Ovary (tissue), 9 donors: Measurements from ENCODE around the gene DDIT4. TPM values are rescaled to one million over a fixed set of nuclear protein-coding genes. Genes with fewer than 3 reads are reported as not detected.

Experiments used
- DNase-seq, 5 donors: peaks; one replicate each; pipeline ENCODE4 v3.0.0-alpha.2; 2019 to 2020
- H3K27ac ChIP-seq, 2 donors: fragments of 200-600 bp; one replicate each; pipeline versions ENCODE4 v1.5.1 to v1.8.0; 2019 to 2022
- H3K27me3 ChIP-seq: fragments of 200-600 bp; one replicate; pipeline ENCODE4 v1.8.0; 2022
- H3K36me3 ChIP-seq: fragments of 200-600 bp; sonication (generic); one replicate; pipeline ENCODE4 v1.5.1; 2019
- H3K4me1 ChIP-seq: one replicate; pipeline ENCODE4 v1.8.1; 2013; ENCODE audit warnings: mild to moderate bottlenecking, moderate library complexity; ENCODE audit not compliant: insufficient read depth
- H3K4me3 ChIP-seq: fragments of 200-600 bp; sonication (generic); one replicate; pipeline ENCODE4 v1.5.1; 2017
- H3K9me3 ChIP-seq, 2 donors: fragments of 200-600 bp in 1 of 2; sonication (generic) in 1 of 2; one replicate each; pipeline versions ENCODE4 v1.5.1 to v1.8.1; 2013 to 2019; ENCODE audit warnings: mild to moderate bottlenecking in 1 of 2, moderate library complexity in 1 of 2
- EP300 ChIP-seq: sonication (generic); formaldehyde crosslinking; IDR thresholded peaks from one replicate; pipeline ENCODE4 v1.6.1; 2017; ENCODE audit warnings: antibody characterized with exemption
- POLR2A ChIP-seq: fragments of 450-650 bp; IDR thresholded peaks from one replicate; pipeline ENCODE4 v1.6.1; 2017; ENCODE audit warnings: antibody characterized with exemption, mild to moderate bottlenecking, moderate library complexity
- WGBS, 3 donors: extraction: QIAGEN DNeasy Blood & Tissue Kit in 1 of 3; methylation state at CpG; one replicate each; pipeline versions ENCODE4 v1.1.5 to v1.1.7; 2013 to 2017; 5-methylcytosine and 5-hydroxymethylcytosine counted together
- intact Hi-C, 4 donors: fragments of 100-400 bp; cut with DNase I; formaldehyde crosslinking; loops; one replicate each; pipeline versions ENCODE4 v1.11.0 to v1.15.1; 2022 to 2023
- polyA plus RNA-seq, 2 donors: library from polyadenylated mRNA; stranded (reverse); fragments of 200-250 nt in 1 of 2; fragments of 350-450 nt in 1 of 2; fragmentation: Illumina TruSeq in 1 of 2; extraction: RNeasy Lipid Tissue Mini Kit (QIAGEN cat#74804) in 1 of 2; gene quantifications; one replicate each; pipeline ENCODE4 v1.2.3, GENCODE V29; 2013 to 2014
- total RNA-seq, 7 donors: library from RNA; depleted of rRNA in 2 of 7; stranded (reverse); fragments of >200 nt in 2 of 7; fragmentation: NEBNext Ultra II Directional in 3 of 7; extraction: Animal tissue kit (Norgen Biotek cat#: 25700) in 3 of 7; gene quantifications; one replicate each; pipeline versions ENCODE4 v1.1.0 to v1.2.4, GENCODE V29; 2016 to 2023
- TF ChIP-seq, protein P1 (sequence below), 3 donors: fragments of 450-650 bp in 2 of 3; fragments of 200-600 bp in 1 of 3; IDR thresholded peaks; one replicate each; pipeline versions ENCODE4 v1.5.1 to v1.8.0; 2016 to 2022; ENCODE audit warnings: antibody characterized with exemption in 3 of 3, mild to moderate bottlenecking in 1 of 3
- donor health status: DM: no; HTN: no; CAD: no; lungs with moderate emphysema.
- donor health status: DM: no; HTN: no; CAD: no.
- donor health status: Bipolar disorder and iron deficiency.
- donor health status: DM: yes; HTN: yes; CAD: no.
- donor health status: DM: no; HTN: no; CAD: no.
- donor health status: DM: yes; HTN: yes; CAD: no.

DDIT4 gene
- total and polyA plus RNA-seq, 9 donors = 46.6 to 1,952 (median 524) TPM

DNA sequence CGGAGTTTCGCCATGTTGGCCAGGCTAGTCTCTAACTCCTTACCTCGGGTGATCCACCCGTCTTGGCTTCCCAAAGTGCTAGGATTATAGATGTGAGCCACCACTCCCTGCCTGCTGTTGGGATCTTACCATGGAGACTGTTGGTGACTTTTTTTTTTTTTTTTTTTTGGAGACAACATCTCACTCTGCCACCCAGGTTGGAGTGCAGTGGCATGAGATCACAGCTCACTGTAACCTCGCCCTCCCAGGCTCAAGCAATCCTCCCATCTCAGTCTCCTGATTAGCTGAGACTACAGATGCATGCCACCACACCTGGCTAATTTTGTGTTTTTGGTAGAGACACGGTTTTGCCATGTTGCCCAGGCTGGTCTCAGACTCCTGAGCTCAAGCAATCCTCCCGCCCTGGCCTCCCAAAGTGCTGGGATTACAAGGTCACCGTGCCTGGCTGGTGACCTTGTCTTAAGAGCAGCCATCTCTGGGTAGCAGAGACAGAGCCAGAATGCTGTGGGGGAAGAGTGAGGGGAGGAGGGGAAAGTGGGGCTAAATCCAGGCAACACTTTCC, 32.0 kb upstream of the DDIT4 start:
- no peaks in the 10 kb centered on the region for H3K9me3 ChIP-seq
- H3K4me1 ChIP-seq = peaks cover 28% of the 10 kb centered on the region
- no peak overlapping the region for H3K4me3 ChIP-seq
- no peaks in the 10 kb centered on the region for H3K27me3 ChIP-seq
- no peaks in the 10 kb centered on the region for H3K36me3 ChIP-seq
- peak in 2 of 5 donors; percentile 15 to 37 for DNase-seq
- WGBS, 3 donors = 79 to 83% (median 83%) methylated on average over 8 of the region's 8 CpGs
- no peak overlapping the region for H3K27ac ChIP-seq
- intact Hi-C loops = loop anchor here in 2 of 4 donors (10.0 kb wide), 1 partner anchor 93 kb away; no protein-coding TSS in a partner anchor
- TF ChIP-seq, protein P1, sequence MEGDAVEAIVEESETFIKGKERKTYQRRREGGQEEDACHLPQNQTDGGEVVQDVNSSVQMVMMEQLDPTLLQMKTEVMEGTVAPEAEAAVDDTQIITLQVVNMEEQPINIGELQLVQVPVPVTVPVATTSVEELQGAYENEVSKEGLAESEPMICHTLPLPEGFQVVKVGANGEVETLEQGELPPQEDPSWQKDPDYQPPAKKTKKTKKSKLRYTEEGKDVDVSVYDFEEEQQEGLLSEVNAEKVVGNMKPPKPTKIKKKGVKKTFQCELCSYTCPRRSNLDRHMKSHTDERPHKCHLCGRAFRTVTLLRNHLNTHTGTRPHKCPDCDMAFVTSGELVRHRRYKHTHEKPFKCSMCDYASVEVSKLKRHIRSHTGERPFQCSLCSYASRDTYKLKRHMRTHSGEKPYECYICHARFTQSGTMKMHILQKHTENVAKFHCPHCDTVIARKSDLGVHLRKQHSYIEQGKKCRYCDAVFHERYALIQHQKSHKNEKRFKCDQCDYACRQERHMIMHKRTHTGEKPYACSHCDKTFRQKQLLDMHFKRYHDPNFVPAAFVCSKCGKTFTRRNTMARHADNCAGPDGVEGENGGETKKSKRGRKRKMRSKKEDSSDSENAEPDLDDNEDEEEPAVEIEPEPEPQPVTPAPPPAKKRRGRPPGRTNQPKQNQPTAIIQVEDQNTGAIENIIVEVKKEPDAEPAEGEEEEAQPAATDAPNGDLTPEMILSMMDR (IDR thresholded peaks at IDR 0.05) = no peak
- no peak for TF ChIP-seq POLR2A
- no peak for TF ChIP-seq EP300

DNA sequence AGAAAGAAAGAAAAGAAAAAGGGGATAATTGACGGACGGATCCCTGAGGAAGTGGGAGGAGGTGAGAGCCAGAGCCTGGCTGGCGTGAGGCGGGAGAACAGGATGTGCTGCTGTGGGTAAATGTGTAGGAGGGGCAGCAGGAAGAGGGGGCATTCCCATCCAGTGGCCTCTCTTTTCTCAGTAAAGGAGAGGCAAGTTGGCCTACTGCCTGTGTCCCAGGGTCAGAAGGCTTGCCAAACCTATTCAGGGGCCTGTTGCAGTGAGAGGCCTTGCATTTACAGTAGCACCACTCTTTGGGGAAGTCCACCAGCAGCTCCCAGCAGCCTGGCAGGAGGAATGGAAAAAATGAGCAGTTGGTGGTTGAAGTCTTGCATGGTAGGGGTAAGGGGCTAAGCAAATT, 31.0 kb upstream of the DDIT4 start:
- no peak overlapping the region for H3K4me3 ChIP-seq
- no peaks in the 10 kb centered on the region for H3K27me3 ChIP-seq
- 26 to 40% (median 27%) methylated on average over 4 of the region's 4 CpGs for WGBS, 3 donors
- TF ChIP-seq, protein P1 (IDR thresholded peaks at IDR 0.05) = no peak
- peak; percentile 35 for TF ChIP-seq EP300
- intact Hi-C loops = loop anchor here in 2 of 4 donors (10.0 kb wide), 1 partner anchor 92 kb away; no protein-coding TSS in a partner anchor
- H3K9me3 ChIP-seq = no peaks in the 10 kb centered on the region
- peaks cover 37% of the 10 kb centered on the region for H3K4me1 ChIP-seq
- no peaks in the 10 kb centered on the region for H3K36me3 ChIP-seq
- peak; percentile 73 to 84 (median 78) for DNase-seq
- H3K27ac ChIP-seq = no peak overlapping the region

DNA sequence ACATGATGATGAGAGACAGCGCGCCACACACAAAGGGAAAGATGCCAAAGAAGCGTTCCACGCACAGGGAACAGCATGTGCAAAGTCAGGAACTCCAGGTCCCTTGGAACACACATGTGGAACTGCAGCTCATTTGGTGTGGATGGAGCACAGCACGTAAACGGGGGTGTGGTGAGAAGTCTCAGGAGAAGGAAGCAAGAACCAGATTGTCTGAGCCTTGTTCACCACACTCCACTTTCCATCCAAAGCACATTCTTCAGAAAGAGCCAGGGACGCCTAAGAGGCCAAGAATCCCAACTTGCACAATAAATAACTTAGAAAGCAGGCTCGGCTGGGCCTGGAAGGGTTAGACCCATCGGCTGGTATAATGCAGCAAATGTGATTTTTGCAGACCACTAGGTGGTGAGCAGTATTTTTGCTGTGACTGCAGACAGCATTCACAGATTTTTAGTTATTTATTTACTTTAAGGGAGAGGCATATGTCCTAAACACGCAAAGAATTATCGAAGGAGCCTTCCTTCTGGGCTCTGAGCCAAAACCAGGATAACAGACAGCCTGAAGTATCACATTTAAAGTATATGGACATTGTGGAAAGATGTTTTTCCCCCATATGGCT, 29.8 kb upstream of the DDIT4 start:
- Histone ChIP-seq H3K27ac (peak overlapping the region; percentile 45 to 57), H3K4me1 (peaks cover 45% of the 10 kb centered on the region), H3K27me3 (no peaks in the 10 kb centered on the region), H3K36me3 (no peaks in the 10 kb centered on the region), H3K9me3 (no peaks in the 10 kb centered on the region), H3K4me3 (no peak overlapping the region)
- 30 to 33% (median 30%) methylated on average over 11 of the region's 11 CpGs for WGBS, 3 donors
- intact Hi-C loops = loop anchor here in 3 of 4 donors (2.0 to 10.0 kb wide), 2 partner anchors 29 to 91 kb away; partner anchors contain the start of gene DDIT4 (in 1 of the 3)
- TF ChIP-seq, protein P1 (IDR thresholded peaks at IDR 0.05) = peak in 1 of 3 donors; percentile 61
- TF ChIP-seq EP300 = peak; percentile 28
- TF ChIP-seq POLR2A = no peak
- peak; percentile 52 to 77 (median 59) for DNase-seq

DNA sequence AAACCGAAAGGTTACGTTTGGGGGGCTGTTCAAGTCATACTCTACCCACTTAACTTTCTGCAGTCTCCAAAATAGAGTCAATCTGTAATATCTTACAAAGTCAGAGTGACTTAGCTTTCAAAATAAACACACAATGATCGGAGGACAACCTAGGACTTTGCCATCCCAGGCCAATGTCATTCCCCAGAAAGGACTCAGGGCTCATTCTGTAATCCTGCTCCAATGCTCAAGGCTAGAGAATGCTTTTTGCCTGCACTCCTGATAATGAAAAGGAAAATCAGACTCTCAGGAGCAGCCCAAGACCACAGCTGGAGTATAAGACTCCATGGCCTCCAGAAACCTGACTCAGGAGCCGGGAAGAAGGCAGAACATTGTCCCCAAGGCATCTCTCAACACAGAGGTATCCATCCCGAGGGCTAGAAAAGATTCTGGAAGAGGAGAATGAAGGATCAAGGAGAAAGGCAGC, 29.1 kb upstream of the DDIT4 start:
- H3K36me3 ChIP-seq = no peaks in the 10 kb centered on the region
- intact Hi-C loops = loop anchor here in 3 of 4 donors (2.0 to 10.0 kb wide), 2 partner anchors 28 to 90 kb away; partner anchors contain the start of gene DDIT4 (in 1 of the 3)
- no peak for TF ChIP-seq POLR2A
- TF ChIP-seq, protein P1 (IDR thresholded peaks at IDR 0.05) = no peak
- no peak for DNase-seq
- WGBS, 3 donors = 15 to 28% (median 18%) methylated on average over 5 of the region's 5 CpGs
- peak overlapping the region; percentile 16 to 57 for H3K27ac ChIP-seq
- H3K4me1 ChIP-seq = peaks cover 47% of the 10 kb centered on the region
- H3K9me3 ChIP-seq = no peaks in the 10 kb centered on the region
- H3K27me3 ChIP-seq = no peaks in the 10 kb centered on the region
- H3K4me3 ChIP-seq = no peak overlapping the region
